Choroid plexus epithelial cell (primary cell): ENCODE measurements around the gene TCEA2.

ENCODE experiments used
- DNase-seq: peaks from one replicate; pipeline ENCODE4 v3.0.0-alpha.2; 2010; ENCODE audit warnings: low read depth
- H3K4me3 ChIP-seq: 2 replicates; pipeline ENCODE4 v1.5.1; 2011; ENCODE audit warnings: low read depth, mild to moderate bottlenecking, control low read depth, low read length, moderate library complexity
- CTCF ChIP-seq: conservative IDR thresholded peaks from 2 replicates; pipeline ENCODE4 v1.5.1; 2011; ENCODE audit warnings: low read depth, mild to moderate bottlenecking, control low read depth, inconsistent platforms, low read length, moderate library complexity

Gene TCEA2

DNA sequence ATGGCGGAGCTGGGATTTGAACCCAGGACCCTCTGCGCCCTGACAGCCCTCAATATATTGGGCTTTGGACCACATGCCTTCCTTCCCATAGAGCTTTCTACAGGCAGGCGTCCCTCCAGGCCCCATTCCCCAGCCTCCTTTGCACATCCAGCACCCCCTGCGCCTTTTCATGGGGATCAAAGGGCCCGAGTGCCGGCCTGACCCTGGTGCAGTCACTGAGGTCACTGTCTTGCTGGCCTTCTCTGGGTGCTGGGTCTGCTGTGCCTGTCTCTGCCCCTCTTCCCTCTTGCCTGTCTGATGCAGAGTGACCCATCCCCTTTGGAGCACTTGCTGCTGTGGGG is 18.6 kb downstream of the TCEA2 start:
- no peak for DNase-seq
- no peak for TF ChIP-seq CTCF
- no peak overlapping the region for H3K4me3 ChIP-seq

DNA sequence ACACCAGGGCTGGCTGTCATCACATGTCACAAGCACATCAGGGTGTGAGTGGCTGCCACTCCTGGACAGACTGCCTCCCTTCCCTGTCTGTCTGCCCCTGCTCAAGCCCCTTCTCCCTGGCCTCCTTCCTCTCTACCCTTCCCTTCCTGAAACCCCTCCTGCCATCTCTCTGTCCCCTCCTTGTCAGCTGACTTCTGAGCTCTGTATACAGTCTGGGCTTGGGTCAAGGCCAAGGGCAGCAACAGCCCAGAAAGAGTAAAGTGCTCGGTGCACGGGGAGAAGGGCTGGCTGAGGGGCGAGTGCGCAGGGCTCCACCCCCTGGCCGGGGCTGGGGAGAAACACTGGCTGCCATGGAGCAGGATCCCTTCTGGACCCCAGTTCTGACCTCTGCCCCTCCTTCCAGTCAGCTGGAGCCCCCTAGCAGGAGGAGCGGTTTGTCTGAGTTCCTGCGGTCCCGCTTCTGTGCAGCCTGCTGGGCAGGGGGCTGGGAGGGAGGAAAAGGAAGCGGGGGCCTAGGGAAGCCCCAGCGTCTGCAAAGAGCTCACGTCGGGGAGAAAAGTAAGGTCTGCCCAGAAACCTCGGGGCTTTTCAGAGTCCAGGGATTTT is 19.2 kb downstream of the TCEA2 start:
- no peak overlapping the region for H3K4me3 ChIP-seq
- DNase-seq, result no peak
- TF ChIP-seq CTCF, result peak; percentile 1

- no peak for TF ChIP-seq CTCF
- H3K4me3 ChIP-seq, result no peak overlapping the region
- no peak for DNase-seq
Observed at GRCh38 chr20:64082820-64083377, 19.9 kb downstream of the TCEA2 start.

GRCh38 chr20:64083378-64083803 is 20.4 kb downstream of the TCEA2 start:
- peak overlapping the region; percentile 41 for H3K4me3 ChIP-seq
- DNase-seq, result peak; percentile 75
- peak; percentile 58 for TF ChIP-seq CTCF

DNA sequence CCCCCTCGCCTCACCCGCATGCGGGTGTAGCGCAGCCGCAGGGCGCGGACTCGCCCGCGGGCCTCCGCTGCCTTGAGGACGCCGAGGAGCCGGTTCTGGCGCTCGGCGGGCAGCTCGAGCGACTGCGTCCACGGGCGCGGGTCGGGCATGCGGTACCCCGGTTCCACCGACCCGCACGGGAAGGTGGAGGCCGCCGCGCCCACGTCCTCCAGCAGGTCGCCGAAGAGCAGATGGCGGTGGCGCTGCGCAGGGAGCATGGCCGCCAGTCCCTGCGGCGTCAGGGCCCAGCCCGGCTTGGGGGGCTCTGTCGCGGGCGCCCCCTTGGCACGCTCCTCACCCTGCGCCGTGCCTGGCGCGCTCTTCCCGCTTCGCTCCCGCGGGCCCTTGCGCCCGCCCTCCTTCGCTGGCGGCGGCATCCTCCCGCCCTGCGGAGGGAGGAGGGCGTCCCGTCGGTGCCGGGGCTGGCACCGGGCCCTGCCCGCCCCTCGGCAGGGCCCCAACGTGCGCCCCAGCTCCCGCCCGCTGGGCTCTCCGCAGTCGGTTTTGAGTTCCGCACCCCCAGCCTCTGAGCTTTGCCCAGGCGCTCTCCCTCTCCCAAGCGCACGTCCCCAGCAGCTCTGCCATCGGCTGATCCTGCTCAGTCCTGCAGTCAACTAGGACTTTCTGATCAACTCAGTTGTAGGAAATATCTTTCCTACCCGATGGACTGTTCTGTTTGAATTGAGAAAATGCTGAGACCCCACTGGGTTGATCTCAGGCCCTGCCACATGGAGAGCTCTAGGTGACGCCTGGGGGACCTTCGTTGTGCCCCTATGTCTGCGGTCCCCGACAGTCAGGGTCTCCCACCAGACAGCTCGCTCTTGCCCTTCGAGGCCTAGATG is 21.0 kb downstream of the TCEA2 start, which contains the start of gene LKAAEAR1:
LKAAEAR1 (minus strand) TSS at position 595 of the 881 bp plus-strand sequence; CDS start at position 416, 179 bp downstream.
- no peak for TF ChIP-seq CTCF
- H3K4me3 ChIP-seq, result peak within 1 kb of the TSS; percentile 41
- DNase-seq, result no peak

DNA sequence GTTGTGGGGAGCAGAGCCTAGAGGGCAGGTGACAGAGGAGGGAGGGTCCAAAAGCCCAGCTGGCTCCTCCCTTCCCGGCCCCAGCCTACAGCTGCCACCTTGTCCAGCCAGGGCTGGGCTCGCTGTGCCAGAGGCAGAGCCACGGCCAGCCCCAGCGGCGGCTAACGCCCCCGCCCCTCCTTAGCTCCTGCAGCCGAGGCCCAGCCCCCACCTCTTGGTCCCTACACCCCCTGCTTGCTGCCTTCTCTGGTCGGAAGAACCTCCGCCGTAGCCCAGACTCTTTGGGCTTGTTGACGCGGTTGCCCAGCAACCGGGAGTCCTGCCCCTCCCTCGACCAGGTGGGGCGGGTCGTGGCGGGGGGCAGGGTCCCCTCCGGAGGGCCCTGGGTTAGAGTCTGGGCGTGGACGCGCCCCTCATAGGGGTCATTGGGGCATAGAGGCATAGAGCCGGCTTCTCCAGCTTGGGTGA is 21.7 kb downstream of the TCEA2 start:
- TF ChIP-seq CTCF, result no peak
- H3K4me3 ChIP-seq, result no peak overlapping the region

More for the DNA sequence above, 21.7 kb downstream of the TCEA2 start:
- DNase-seq, result no peak
